Measurements from ENCODE around the gene RPN2. TPM values are rescaled to one million over a fixed set of nuclear protein-coding genes. Genes with fewer than 3 reads are reported as not detected.

The RPN2 gene
- total and polyA plus RNA-seq, 10 of the 15 experiments (the other 5 are each of a cell fraction or from before 2014, with no cell fraction given): 148 to 365 (median 228) TPM

GRCh38 chr20:37229357-37229756 lies 50.2 kb downstream of the RPN2 start:
- RAD21 ChIA-PET (ENCODE audit: unreplicated experiment): no interaction called here
- no peak for TF ChIP-seq ELK1 (IDR thresholded peaks at IDR 0.05; ENCODE audit: low read depth, low read length)
- no peak for TF ChIP-seq KDM1A (IDR thresholded peaks at IDR 0.05; ENCODE audit: borderline replicate concordance)
- no peak for TF ChIP-seq ZNF592 (IDR thresholded peaks at IDR 0.05)
- TF ChIP-seq BCL3 (IDR thresholded peaks at IDR 0.05; ENCODE audit: borderline replicate concordance, insufficient read depth, low read depth, low read length, poor library complexity, severe bottlenecking): no peak
- no peak for TF ChIP-seq IKZF1 (conservative IDR thresholded peaks at IDR 0.05)
- TF ChIP-seq CHD2 (IDR thresholded peaks at IDR 0.05; ENCODE audit: borderline replicate concordance, low read depth, low read length): no peak
- no peak for TF ChIP-seq CTCF (IDR thresholded peaks at IDR 0.05 in 2 of 3, conservative IDR thresholded peaks at IDR 0.05 in 1 of 3; ENCODE audit: control insufficient read depth in 2 of 3, extremely low read depth in 1 of 3, insufficient read depth in 1 of 3, low read depth in 3 of 3, low read length in 3 of 3)
- TF ChIP-seq NR2F1 (conservative IDR thresholded peaks at IDR 0.05): no peak
- TF ChIP-seq HDAC2 (IDR thresholded peaks at IDR 0.05): no peak
- no peak for TF ChIP-seq DPF2 (IDR thresholded peaks at IDR 0.05)
- TF ChIP-seq FOXM1 (IDR thresholded peaks at IDR 0.05; ENCODE audit: low read depth, low read length): no peak
- no peak for TF ChIP-seq POLR2AphosphoS2 (IDR thresholded peaks at IDR 0.05; ENCODE audit: low read depth, low read length)
- TF ChIP-seq ZNF217 (IDR thresholded peaks at IDR 0.05): no peak
- TF ChIP-seq NFXL1 (IDR thresholded peaks at IDR 0.05; ENCODE audit: borderline replicate concordance): no peak
- no peak for TF ChIP-seq ZNF384 (IDR thresholded peaks at IDR 0.05; ENCODE audit: borderline replicate concordance, low read depth, low read length)
- TF ChIP-seq NFIC (IDR thresholded peaks at IDR 0.05; ENCODE audit: low read depth, low read length): no peak
- TF ChIP-seq TCF3 (IDR thresholded peaks at IDR 0.05; ENCODE audit: borderline replicate concordance, insufficient read depth, low read depth, low read length): no peak
- CTCF ChIA-PET: interaction anchor here (0.6 to 0.9 kb wide), 2 partner anchors 14 to 34 kb away, joined by 3 read pairs; no protein-coding TSS in a partner anchor
- H3K9ac ChIP-seq (ENCODE audit: control insufficient read depth, insufficient read depth, low read length): no peak overlapping the region
- H3K27ac ChIP-seq (ENCODE audit: control insufficient read depth, insufficient read depth): no peak overlapping the region
- in situ Hi-C loops (cut with MboI) (no loop called here), intact Hi-C loops (cut with micrococcal nuclease; ENCODE audit: unreplicated experiment) (no loop called here)
- POLR2A ChIA-PET: no interaction called here
- no TSS peak for BruUV-seq (replicated peaks)
- SMC1A ChIA-PET (ENCODE audit: uncharacterized antibody, unreplicated experiment): interaction anchor here (1.0 to 1.4 kb wide), 2 partner anchors 33 to 304 kb away, joined by 3 to 10 read pairs; no protein-coding TSS in a partner anchor
- H3K4me2 ChIP-seq (ENCODE audit: control insufficient read depth, insufficient read depth): no peak overlapping the region
- H3K79me2 ChIP-seq (ENCODE audit: control insufficient read depth, insufficient read depth, low read length): no peaks in the 10 kb centered on the region
- ATAC-seq (no peak), FAIRE-seq (no peak), DNase-seq (ENCODE audit: low read depth, low spot score) (no peak)
- no peaks in the 10 kb centered on the region for H3K9me3 ChIP-seq (replicated peaks; ENCODE audit: control insufficient read depth, insufficient read depth, low read length)
- H3K27me3 ChIP-seq (replicated peaks in 1 of 2; ENCODE audit: control insufficient read depth in 2 of 2, insufficient read depth in 2 of 2, low read length in 1 of 2): no peaks in the 10 kb centered on the region
- H3K4me1 ChIP-seq (ENCODE audit: control insufficient read depth, insufficient read depth, low read length): no peaks in the 10 kb centered on the region
- no peaks in the 10 kb centered on the region for H4K20me1 ChIP-seq (ENCODE audit: control insufficient read depth, insufficient read depth)
- H3K4me3 ChIP-seq: no peak overlapping the region
- peaks cover 48 to 54% of the 10 kb centered on the region in 2 experiments for H3K36me3 ChIP-seq (ENCODE audit: control insufficient read depth in 2 of 2, insufficient read depth in 2 of 2, low read length in 1 of 2)
- H2AFZ ChIP-seq (ENCODE audit: control insufficient read depth, low read depth, low read length): no peak overlapping the region
- 60% methylated on average over 4 of the region's 4 CpGs for WGBS (ENCODE audit: insufficient coverage, insufficient replicate concordance, low lambda C conversion rate, missing lambda C conversion rate)
